DMS114 treated with DMSO at 0.1 percent for 48 hours (cell line): ENCODE data around the gene C1QTNF1.

Experiments
- DNase-seq: peaks from one replicate; lab custom pipeline; 2025; ENCODE audit not compliant: unreplicated experiment; lab: John Stamatoyannopoulos, UW

C1QTNF1 gene

DNA sequence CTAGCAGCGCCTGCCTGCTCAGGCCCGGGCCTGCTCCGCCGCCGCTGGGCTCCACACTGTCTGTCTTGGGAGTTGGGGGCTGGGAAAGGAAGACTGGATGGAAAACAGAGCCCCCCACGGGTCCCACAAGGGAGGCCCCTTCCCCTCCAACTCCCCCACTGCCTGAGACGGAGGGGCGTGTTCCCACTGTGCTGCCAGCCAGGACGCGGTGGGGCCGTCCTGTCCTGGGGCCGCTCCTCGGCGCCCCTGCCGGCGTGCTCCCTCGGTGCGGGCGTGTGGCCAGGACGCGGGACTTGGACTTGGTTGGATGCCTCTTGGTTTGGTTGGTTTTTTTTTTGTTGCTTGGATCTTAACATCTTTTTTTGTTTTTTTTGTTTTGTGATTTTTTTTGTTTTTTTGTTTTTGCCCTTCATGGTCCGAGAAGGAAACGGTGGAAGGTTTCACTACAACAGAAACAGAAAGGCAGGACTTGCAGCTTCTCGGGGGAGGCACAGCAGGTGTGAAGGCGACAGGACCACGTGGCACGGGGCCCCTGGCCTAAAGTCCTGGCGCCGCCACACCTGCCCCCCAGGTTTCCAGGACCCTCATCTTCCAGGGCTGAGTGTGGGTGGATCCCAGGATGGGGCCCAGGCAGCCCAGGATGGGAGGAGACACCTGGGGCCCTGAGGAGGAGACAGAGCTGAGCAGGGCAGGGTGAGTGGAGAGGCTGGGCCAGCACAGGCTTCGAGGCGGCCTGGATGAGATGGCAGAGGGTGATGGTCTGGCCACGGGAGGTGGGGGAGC, 66.7 kb downstream of the C1QTNF1 start:
- DNase-seq: no peak

DNA sequence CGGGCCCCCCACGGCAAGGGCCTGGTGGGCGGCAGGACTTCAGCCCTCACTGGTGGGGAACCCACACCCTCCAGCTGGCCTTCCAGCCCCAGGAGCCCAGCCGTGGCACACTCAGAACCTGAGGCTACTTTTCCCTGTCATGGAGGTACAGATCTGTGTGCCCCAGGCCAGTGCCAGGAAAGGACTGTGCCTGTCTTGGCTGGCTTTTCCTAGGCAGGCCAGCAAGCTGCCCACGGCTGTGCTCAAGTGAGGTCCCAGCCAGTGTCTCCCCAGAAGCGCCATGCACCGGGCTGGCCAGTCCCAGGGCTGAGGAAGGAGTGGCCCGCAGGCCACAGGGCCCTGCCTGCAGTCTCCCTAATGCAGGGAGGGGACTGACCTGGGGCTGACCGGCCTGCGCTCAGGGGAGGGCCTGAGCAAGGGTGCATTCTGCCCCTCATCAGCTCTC, 67.3 kb downstream of the C1QTNF1 start:
- no peak for DNase-seq

DNA sequence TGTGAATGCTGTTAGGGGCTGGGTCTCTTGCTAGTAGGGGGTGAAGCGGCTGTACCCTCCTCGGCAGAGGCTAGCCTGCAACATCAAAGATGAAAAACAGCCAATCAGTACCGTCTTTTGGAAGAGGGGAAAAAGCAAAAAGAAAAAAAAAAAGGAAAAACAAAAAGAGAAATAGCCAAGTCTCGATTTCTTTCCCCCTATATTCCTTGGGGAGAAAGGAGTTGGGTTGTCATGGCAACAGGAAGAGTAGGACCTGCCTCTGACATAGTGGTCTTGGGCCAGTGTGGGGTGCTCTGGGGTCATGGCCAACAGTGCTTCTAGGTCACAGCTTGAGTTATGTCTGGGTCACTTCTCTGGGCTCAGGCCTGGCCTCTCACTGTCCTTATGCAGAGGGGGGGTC, 68.6 kb downstream of the C1QTNF1 start:
- DNase-seq: no peak

DNA sequence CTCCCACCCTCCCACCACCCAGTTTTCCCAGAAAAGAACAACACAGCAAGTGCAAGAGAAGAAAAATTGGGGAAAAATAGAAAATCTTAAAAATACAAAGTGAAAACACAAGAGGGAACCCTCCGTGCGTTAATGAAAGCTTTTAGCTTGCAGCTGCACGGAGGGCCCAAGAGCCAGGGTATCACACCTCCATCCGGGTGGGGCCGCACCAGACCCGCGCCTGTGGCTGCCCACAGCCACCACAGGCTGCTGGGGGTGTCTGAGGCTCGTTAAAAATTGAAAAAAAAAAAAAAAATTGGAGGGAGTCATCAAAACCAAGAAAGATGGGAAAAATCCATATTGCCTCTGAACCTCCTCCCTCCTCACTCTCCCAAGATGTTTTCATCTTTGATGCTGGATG, 69.3 kb downstream of the C1QTNF1 start:
- DNase-seq: no peak

DNA sequence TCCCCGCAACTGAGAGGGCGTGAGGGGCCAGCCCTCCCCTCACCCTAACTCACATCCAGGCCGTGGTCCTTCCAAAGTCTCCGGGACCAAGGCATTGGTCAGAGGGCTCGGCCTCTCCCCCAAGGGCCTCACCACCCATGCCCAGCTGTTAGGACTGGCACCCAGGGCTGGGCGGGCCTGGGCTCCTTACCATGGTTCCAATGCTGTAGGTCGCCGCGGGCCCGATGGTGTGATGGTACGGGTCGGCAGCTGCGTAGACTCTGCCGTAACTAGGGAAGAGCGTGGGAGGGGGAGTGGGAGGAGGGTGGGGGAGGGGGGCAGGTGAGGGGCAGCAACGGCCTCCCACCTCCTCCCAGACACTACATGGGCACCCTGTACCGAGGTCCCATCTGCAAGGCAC, 70.3 kb downstream of the C1QTNF1 start:
- DNase-seq: no peak

DNA sequence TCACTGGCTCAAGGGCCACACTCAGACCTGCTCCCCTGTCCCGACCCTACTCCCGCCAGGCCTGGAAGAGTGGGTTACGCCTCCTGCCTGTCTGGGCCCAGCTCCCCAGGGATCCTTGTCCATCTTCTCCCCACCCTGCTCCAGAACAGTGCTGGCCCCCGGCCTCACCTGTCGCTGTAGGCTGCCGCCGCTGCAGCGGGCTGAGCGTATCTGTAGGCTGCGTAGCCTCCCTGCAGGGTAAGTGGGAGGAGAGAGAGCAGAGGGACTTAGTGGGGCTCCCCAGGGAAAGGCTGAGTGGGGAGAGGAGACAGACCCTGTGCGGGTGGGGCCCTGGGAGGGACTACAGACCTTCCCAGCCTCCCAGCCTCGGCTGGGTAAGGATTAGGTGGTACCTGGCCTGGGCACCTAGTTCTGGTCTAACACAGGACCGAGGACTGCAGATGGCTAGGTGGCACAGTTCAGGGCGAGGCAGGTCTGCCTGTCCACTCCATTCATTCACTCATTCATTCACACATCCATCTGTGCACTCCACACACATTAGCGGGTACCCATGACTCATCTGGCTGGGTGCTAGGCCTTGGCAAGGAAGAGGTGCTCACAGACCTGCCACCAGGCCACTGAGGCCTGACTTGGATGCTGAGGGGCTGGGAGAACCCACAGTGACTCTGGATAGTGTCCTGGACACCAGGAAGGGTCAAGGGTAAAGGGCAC, 71.5 kb downstream of the C1QTNF1 start:
- DNase-seq: no peak

DNA sequence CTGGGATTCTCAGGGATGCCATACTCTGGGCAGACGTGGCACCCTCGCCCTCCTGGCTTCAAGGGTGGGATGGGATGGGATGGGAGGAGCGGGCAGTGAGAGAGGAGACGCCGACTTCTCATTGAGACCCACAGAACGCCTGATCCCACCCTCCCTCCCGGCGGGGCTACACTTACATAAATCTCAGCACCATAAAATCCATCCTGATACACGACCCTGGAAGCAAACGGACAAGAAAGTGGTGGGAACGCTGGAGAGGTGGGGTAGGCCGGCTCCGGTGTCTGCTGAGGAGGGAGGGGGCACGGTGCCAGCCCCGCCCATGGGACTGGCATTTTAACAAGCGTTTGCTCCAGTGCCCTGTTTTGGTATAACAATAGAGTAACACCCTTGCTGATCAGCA, 72.5 kb downstream of the C1QTNF1 start:
- no peak for DNase-seq

DNA sequence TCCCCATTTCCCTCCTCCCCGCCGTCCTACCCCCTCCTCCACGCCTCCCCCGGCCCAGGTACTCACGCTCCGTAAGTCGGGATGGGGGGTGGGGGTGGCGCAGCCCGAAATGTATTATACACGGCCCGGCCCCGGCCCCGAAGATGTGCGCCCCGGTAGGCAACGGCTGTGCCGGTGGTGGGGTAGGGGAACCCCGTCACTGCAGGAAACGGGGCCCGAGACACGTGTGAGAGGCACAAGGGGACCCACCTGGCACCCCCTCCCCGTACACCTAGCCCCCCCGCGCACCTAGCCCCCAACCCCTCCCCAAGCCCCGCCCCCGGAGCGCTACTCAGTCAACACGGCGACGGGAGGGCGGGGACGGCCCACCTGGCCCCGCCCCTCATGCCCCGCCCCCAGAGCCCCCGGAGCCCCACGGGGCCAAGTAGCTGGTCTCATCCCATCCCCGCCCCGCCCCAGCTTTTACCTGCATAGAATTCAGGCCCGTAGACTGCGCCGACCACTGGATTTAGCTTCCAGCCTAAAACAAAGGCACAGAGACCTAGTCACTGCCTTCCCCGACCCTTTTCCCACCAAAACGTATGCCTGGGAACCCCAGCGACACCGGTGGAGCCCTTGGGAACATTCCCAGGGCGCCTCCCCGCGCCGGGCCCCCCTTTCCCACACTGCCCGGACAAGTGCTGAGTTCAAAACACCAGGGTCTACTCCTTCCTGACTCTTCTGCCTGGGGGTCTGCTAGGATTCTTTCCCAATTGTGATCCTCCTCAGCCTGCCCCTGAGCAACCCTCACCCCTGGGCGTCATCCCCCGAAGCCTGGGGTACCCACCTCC, 73.5 kb downstream of the C1QTNF1 start:
- DNase-seq: no peak

DNA sequence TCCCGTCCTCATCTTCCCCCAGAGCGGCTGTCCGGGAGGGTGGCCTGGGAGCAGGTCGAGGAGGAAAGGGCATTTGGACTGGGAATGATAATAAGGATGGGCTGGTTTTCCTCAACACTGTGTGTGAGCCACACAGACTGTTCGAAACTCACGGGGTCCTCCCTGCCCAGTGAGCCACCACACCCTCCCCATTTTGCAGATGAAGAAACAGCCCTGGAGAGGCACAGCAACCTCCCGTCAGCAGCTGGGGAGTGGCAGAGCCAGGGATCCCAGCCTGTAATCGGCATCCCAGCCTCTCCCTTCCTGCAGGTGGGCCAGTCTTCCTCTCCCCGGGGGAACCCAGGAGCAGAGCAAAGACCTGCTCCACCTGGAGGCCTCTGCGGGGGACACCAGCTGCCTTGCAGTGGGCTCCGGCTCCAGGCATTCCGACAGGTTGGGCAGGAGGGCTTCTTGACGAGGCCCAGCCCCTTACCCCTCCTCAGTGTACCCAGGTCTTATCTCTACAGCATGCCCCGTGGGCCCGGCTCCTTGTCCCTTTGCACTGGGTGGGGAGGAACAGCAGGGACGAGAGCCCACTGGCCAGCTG, 74.4 kb downstream of the C1QTNF1 start:
- no peak for DNase-seq
